ENCODE measurements around the gene DCBLD1. TPM values are rescaled to one million over a fixed set of nuclear protein-coding genes. Genes with fewer than 3 reads are reported as not detected.
"Not testable (repeated sequence)": the region's sequence is repeated elsewhere in the genome, so short reads cannot be mapped to it uniquely, and the experiment has no call there.

The DCBLD1 gene
- total RNA-seq: 39.7 and 64.8 TPM in 2 replicates

GRCh38 chr6:117482240-117483003 lies at the start of gene DCBLD1:
Gene DCBLD1, plus strand, starts transcription at chr6:117482674. Its CDS starts 108 bp downstream, at chr6:117482782.
- DNase-seq (ENCODE audit: low read depth) (peak; percentile 72), FAIRE-seq (no peak)

GRCh38 chr6:117440706-117441525 lies 41.6 kb upstream of the DCBLD1 start:
- Histone ChIP-seq H3K36me3 (ENCODE audit: control insufficient read depth, insufficient read depth, low read length) (no peaks in the 10 kb centered on the region), H3K4me3 (ENCODE audit: low read depth, low read length) (no peak overlapping the region), H3K27me3 (ENCODE audit: control insufficient read depth, insufficient read depth, low read length) (no peaks in the 10 kb centered on the region)
- FAIRE-seq (no peak), DNase-seq (ENCODE audit: low read depth) (peak; percentile 97)
- TF ChIP-seq CTCF (IDR thresholded peaks at IDR 0.05; ENCODE audit: insufficient read depth, low read length, severe bottlenecking): no peak

More at GRCh38 chr6:117482240-117483003, at the start of gene DCBLD1:
- H3K36me3 ChIP-seq (ENCODE audit: control insufficient read depth, insufficient read depth, low read length): peaks cover 2% of the 10 kb centered on the region
- peak; percentile 1 for TF ChIP-seq CTCF (IDR thresholded peaks at IDR 0.05; ENCODE audit: insufficient read depth, low read length, severe bottlenecking)
- H3K27me3 ChIP-seq (ENCODE audit: control insufficient read depth, insufficient read depth, low read length): no peaks in the 10 kb centered on the region
- H3K4me3 ChIP-seq (ENCODE audit: low read depth, low read length): peak within 1 kb of the TSS; percentile 84

- no peaks in the 10 kb centered on the region for H3K27me3 ChIP-seq (ENCODE audit: control insufficient read depth, insufficient read depth, low read length)
- TF ChIP-seq CTCF (IDR thresholded peaks at IDR 0.05; ENCODE audit: insufficient read depth, low read length, severe bottlenecking): no peak
- no peak for FAIRE-seq
- DNase-seq (ENCODE audit: low read depth): peak; percentile 96
- H3K4me3 ChIP-seq (ENCODE audit: low read depth, low read length): no peak overlapping the region
- H3K36me3 ChIP-seq (ENCODE audit: control insufficient read depth, insufficient read depth, low read length): no peaks in the 10 kb centered on the region
Measured at GRCh38 chr6:117441824-117442264, 40.6 kb upstream of the DCBLD1 start.

- H3K4me3 ChIP-seq (ENCODE audit: low read depth, low read length); H3K36me3 ChIP-seq (ENCODE audit: control insufficient read depth, insufficient read depth, low read length); H3K27me3 ChIP-seq (ENCODE audit: control insufficient read depth, insufficient read depth, low read length); FAIRE-seq: not testable (repeated sequence)
- peak; percentile 31 for DNase-seq (ENCODE audit: low read depth)
Measured at GRCh38 chr6:117442313-117442712, 40.2 kb upstream of the DCBLD1 start.

- no peaks in the 10 kb centered on the region for H3K27me3 ChIP-seq (ENCODE audit: control insufficient read depth, insufficient read depth, low read length)
- no peak overlapping the region for H3K4me3 ChIP-seq (ENCODE audit: low read depth, low read length)
- DNase-seq (ENCODE audit: low read depth) (peak; percentile 63), FAIRE-seq (no peak)
- no peaks in the 10 kb centered on the region for H3K36me3 ChIP-seq (ENCODE audit: control insufficient read depth, insufficient read depth, low read length)
- no peak for TF ChIP-seq CTCF (IDR thresholded peaks at IDR 0.05; ENCODE audit: insufficient read depth, low read length, severe bottlenecking)
Measured at GRCh38 chr6:117444600-117444999, 37.9 kb upstream of the DCBLD1 start.

GRCh38 chr6:117446861-117447260 lies 35.6 kb upstream of the DCBLD1 start:
- FAIRE-seq (no peak), DNase-seq (ENCODE audit: low read depth) (no peak)
- Histone ChIP-seq H3K4me3 (ENCODE audit: low read depth, low read length) (no peak overlapping the region), H3K27me3 (ENCODE audit: control insufficient read depth, insufficient read depth, low read length) (no peaks in the 10 kb centered on the region), H3K36me3 (ENCODE audit: control insufficient read depth, insufficient read depth, low read length) (no peaks in the 10 kb centered on the region)
- TF ChIP-seq CTCF (IDR thresholded peaks at IDR 0.05; ENCODE audit: insufficient read depth, low read length, severe bottlenecking): no peak
